GM21786 (cell line): Measurements from ENCODE around the gene TCERG1.
A peak's percentile ranks its signal among the peaks of the same experiment; 100 is the strongest.

Experiments
- ATAC-seq: cut with Tn5 transposase; IDR thresholded peaks from one replicate; pipeline ENCODE4 v1.9.1; 2021; ENCODE audit not compliant: unreplicated experiment

The TCERG1 gene

GRCh38 chr5:146446861-146447733 is at the start of gene TCERG1:
TCERG1 (plus strand) TSS chr5:146447333; CDS start chr5:146447350, 17 bp downstream.
- peak; percentile 97 for ATAC-seq

GRCh38 chr5:146398826-146399225 is 48.3 kb upstream of the TCERG1 start:
- ATAC-seq: no peak

GRCh38 chr5:146399481-146399880 is 47.7 kb upstream of the TCERG1 start:
- ATAC-seq: no peak

GRCh38 chr5:146400201-146400600 is 46.9 kb upstream of the TCERG1 start:
- ATAC-seq: no peak

GRCh38 chr5:146401021-146401420 is 46.1 kb upstream of the TCERG1 start:
- no peak for ATAC-seq

- no peak for ATAC-seq
Measured at GRCh38 chr5:146402949-146403348, 44.2 kb upstream of the TCERG1 start.

GRCh38 chr5:146409054-146409671 is 38.0 kb upstream of the TCERG1 start:
- no peak for ATAC-seq

- ATAC-seq: no peak
Measured at GRCh38 chr5:146410272-146410671, 36.9 kb upstream of the TCERG1 start.

- ATAC-seq: no peak
Measured at GRCh38 chr5:146419696-146420095, 27.4 kb upstream of the TCERG1 start.

GRCh38 chr5:146425023-146425422 is 22.1 kb upstream of the TCERG1 start:
- no peak for ATAC-seq

- no peak for ATAC-seq
Measured at GRCh38 chr5:146426305-146426704, 20.8 kb upstream of the TCERG1 start.

- no peak for ATAC-seq
Measured at GRCh38 chr5:146426853-146427618, 20.1 kb upstream of the TCERG1 start.

GRCh38 chr5:146427619-146427997 is 19.5 kb upstream of the TCERG1 start:
- ATAC-seq: no peak

GRCh38 chr5:146428658-146429057 is 18.5 kb upstream of the TCERG1 start:
- ATAC-seq: no peak

- ATAC-seq: no peak
Measured at GRCh38 chr5:146440353-146440752, 6.8 kb upstream of the TCERG1 start.

- no peak for ATAC-seq
Measured at GRCh38 chr5:146440870-146441495, 6.2 kb upstream of the TCERG1 start.

- no peak for ATAC-seq
Measured at GRCh38 chr5:146441896-146442295, 5.2 kb upstream of the TCERG1 start.

- peak; percentile 4 for ATAC-seq
Measured at GRCh38 chr5:146447734-146448380, 724 bp downstream of the TCERG1 start.

- no peak for ATAC-seq
Measured at GRCh38 chr5:146448783-146449519, 1.8 kb downstream of the TCERG1 start.

GRCh38 chr5:146450002-146450401 is 2.9 kb downstream of the TCERG1 start:
- no peak for ATAC-seq
